B cell (primary cell): ENCODE data around the gene RGL1. TPM values are rescaled to one million over a fixed set of nuclear protein-coding genes. Genes with fewer than 3 reads are reported as not detected.

ENCODE experiments used
- ATAC-seq: fragments of 200-7000 bp; cut with Tn5 transposase; one replicate; pipeline ENCODE4 v1.10.0; 2021; ENCODE audit warnings: low read depth, mild to moderate bottlenecking, moderate number of reproducible peaks, moderate library complexity
- CTCF ChIA-PET: fragments of 350-600 bp; sonication (Branson Sonifier 250); formaldehyde crosslinking; loops from one replicate; lab custom pipeline; 2021; ENCODE audit warnings: antibody characterized with exemption, inconsistent platforms; lab: Charles Lee
- POLR2A ChIA-PET: fragments of 350-600 bp; sonication (Branson Sonifier 250); formaldehyde crosslinking; loops from one replicate; lab custom pipeline; 2021; ENCODE audit warnings: antibody characterized with exemption; lab: Charles Lee
- DNase-seq: peaks from one replicate; pipeline ENCODE4 v3.0.0; 2013
- H2AFZ ChIP-seq: 2 replicates; pipeline ENCODE4 v1.6.1; 2012; ENCODE audit warnings: mild to moderate bottlenecking, low read depth, low read length; ENCODE audit not compliant: insufficient read depth, poor library complexity, severe bottlenecking
- H3K27ac ChIP-seq, 2 donors: 1 replicate in 1 of 2; 2 replicates in 1 of 2; pipeline ENCODE4 v1.5.1; 2012 to 2013; ENCODE audit warnings: low read length in 2 of 2, mild to moderate bottlenecking in 2 of 2, moderate library complexity in 1 of 2
- H3K27me3 ChIP-seq, 4 experiments: fragments of 200-600 bp in 1 of 4; sonication (generic) in 1 of 4; replicated peaks in 1 of 4; 1 replicate in 2 of 4; 2 replicates in 2 of 4; pipeline versions ENCODE4 v1.6.1 to v1.7.0; 2013 to 2016; ENCODE audit warnings: low read length in 3 of 4, mild to moderate bottlenecking in 2 of 4, mixed read lengths in 1 of 4, moderate library complexity in 1 of 4; ENCODE audit not compliant: insufficient read depth in 4 of 4, control insufficient read depth in 3 of 4; ENCODE audit errors: control extremely low read depth in 1 of 4
- H3K36me3 ChIP-seq, 2 experiments: replicated peaks in 1 of 2; 1 replicate in 1 of 2; 2 replicates in 1 of 2; pipeline versions ENCODE4 v1.6.1 to v1.7.1; 2013; ENCODE audit warnings: low read length in 1 of 2; ENCODE audit not compliant: insufficient read depth in 2 of 2, control insufficient read depth in 1 of 2; ENCODE audit errors: control extremely low read depth in 1 of 2, extremely low read depth in 1 of 2
- H3K4me1 ChIP-seq, 2 donors: fragments of 200-600 bp in 1 of 2; sonication (generic) in 1 of 2; 1 replicate in 1 of 2; 2 replicates in 1 of 2; pipeline versions ENCODE4 v1.5.1 to v1.6.1; 2013 to 2017; ENCODE audit warnings: low read length in 2 of 2; ENCODE audit not compliant: control insufficient read depth in 2 of 2, insufficient read depth in 2 of 2
- H3K4me2 ChIP-seq: replicated peaks from 2 replicates; pipeline ENCODE3; 2012; ENCODE audit warnings: mild to moderate bottlenecking, low read depth, low read length; ENCODE audit not compliant: poor library complexity, severe bottlenecking
- H3K4me3 ChIP-seq, 5 experiments: fragments of 200-600 bp in 1 of 5; sonication (generic) in 1 of 5; 1 replicate in 3 of 5; 2 replicates in 2 of 5; pipeline versions ENCODE4 v1.5.1 to v1.7.0; 2011 to 2016; ENCODE audit warnings: low read length in 4 of 5, mild to moderate bottlenecking in 4 of 5, low read depth in 2 of 5, control low read depth in 1 of 5, moderate library complexity in 1 of 5; ENCODE audit not compliant: insufficient read depth in 1 of 5; ENCODE audit errors: control extremely low read depth in 1 of 5, extremely low read depth in 1 of 5
- H3K79me2 ChIP-seq: fragments of 200-600 bp; sonication (generic); one replicate; pipeline ENCODE4 v1.6.0; 2016; ENCODE audit warnings: low read length; ENCODE audit not compliant: control insufficient read depth, insufficient read depth
- H3K9ac ChIP-seq: fragments of 200-600 bp; sonication (generic); 2 replicates; pipeline ENCODE4 v1.6.1; 2017; ENCODE audit warnings: mild to moderate bottlenecking, low read length, moderate library complexity
- H3K9me3 ChIP-seq, 3 donors: one replicate each; pipeline versions ENCODE4 v1.6.1 to v1.7.1; 2013; ENCODE audit warnings: low read length in 2 of 3; ENCODE audit not compliant: control insufficient read depth in 2 of 3, insufficient read depth in 1 of 3; ENCODE audit errors: control extremely low read depth in 1 of 3
- H4K20me1 ChIP-seq: 2 replicates; pipeline ENCODE4 v1.6.0; 2012; ENCODE audit warnings: mild to moderate bottlenecking, low read length; ENCODE audit not compliant: insufficient read depth, control insufficient read depth, poor library complexity, severe bottlenecking
- H3K27ac Mint-ChIP-seq: one replicate; pipeline ENCODE4 v1.8.0; 2021; ENCODE audit warnings: mixed read lengths
- H3K27me3 Mint-ChIP-seq: one replicate; pipeline ENCODE4 v1.8.0; 2021; ENCODE audit warnings: mixed read lengths
- H3K4me1 Mint-ChIP-seq: one replicate; pipeline ENCODE4 v1.8.0; 2021; ENCODE audit warnings: mixed read lengths
- H3K4me3 Mint-ChIP-seq: one replicate; pipeline ENCODE4 v1.8.0; 2021; ENCODE audit warnings: mixed read lengths
- H3K9me3 Mint-ChIP-seq: one replicate; pipeline ENCODE4 v1.8.0; 2022; ENCODE audit warnings: mixed read lengths; ENCODE audit not compliant: insufficient read depth
- CTCF ChIP-seq: fragments of 200-600 bp; IDR thresholded peaks from one replicate; pipeline ENCODE4 v1.8.0; 2022; ENCODE audit warnings: antibody characterized with exemption, mild to moderate bottlenecking
- EZH2 ChIP-seq: IDR thresholded peaks from 2 replicates; pipeline ENCODE4 v1.6.1; 2012; ENCODE audit warnings: borderline replicate concordance, low read depth, mild to moderate bottlenecking, moderate library complexity, low read length; ENCODE audit not compliant: insufficient read depth, poor library complexity, severe bottlenecking
- WGBS: methylation state at CpG from one replicate; pipeline ENCODE4 v1.1.5; 2013; ENCODE audit warnings: missing lambda C conversion rate; ENCODE audit not compliant: insufficient coverage; 5-methylcytosine and 5-hydroxymethylcytosine counted together
- intact Hi-C: fragments of 100-400 bp; cut with micrococcal nuclease; formaldehyde crosslinking; loops from one replicate; pipeline ENCODE4 v1.10.0; 2022
- polyA plus RNA-seq: library from polyadenylated mRNA; depleted of rRNA; stranded (reverse); fragments of >200 nt; gene quantifications from 2 replicates; pipeline ENCODE4 v1.2.3, GENCODE V29; 2012
- total RNA-seq, 2 donors: library from RNA; stranded (reverse); fragments of 120-200 nt in 1 of 2; gene quantifications; 1 replicate in 1 of 2; 2 replicates in 1 of 2; pipeline versions ENCODE4 v1.2.3 to v1.2.4, GENCODE V29; 2013 to 2022

RGL1 gene
- total and polyA plus RNA-seq, 2 donors (not counting 1 experiment from before 2014, with no cell fraction given), result 0.09 to 1.1 TPM

- DNase-seq (no peak), ATAC-seq (no peak)
- intact Hi-C loops, result no loop called here
- Mint-ChIP-seq H3K27me3 (peaks cover 15% of the 10 kb centered on the region), H3K9me3 (no peaks in the 10 kb centered on the region), H3K4me1 (peaks cover 2% of the 10 kb centered on the region), H3K4me3 (no peak overlapping the region), H3K27ac (no peak overlapping the region)
- no peaks in the 10 kb centered on the region for H3K27me3 ChIP-seq
- CTCF ChIA-PET, result no interaction called here
- H3K9me3 ChIP-seq, result no peaks in the 10 kb centered on the region
- no peaks in the 10 kb centered on the region for H3K79me2 ChIP-seq
- TF ChIP-seq CTCF (no peak), EZH2 (no peak)
- H2AFZ ChIP-seq, result no peak overlapping the region
- no peak overlapping the region for H3K9ac ChIP-seq
- POLR2A ChIA-PET, result no interaction called here
- no peaks in the 10 kb centered on the region for H4K20me1 ChIP-seq
- H3K27ac ChIP-seq, result no peak overlapping the region
- H3K36me3 ChIP-seq, result no peaks in the 10 kb centered on the region
- H3K4me1 ChIP-seq, result no peaks in the 10 kb centered on the region
- H3K4me2 ChIP-seq, result no peak overlapping the region
- no peak overlapping the region for H3K4me3 ChIP-seq
These were observed 81.9 kb downstream of the RGL1 start for GRCh38 chr1:183886853-183887252.

- no peak for ATAC-seq
These were observed 83.2 kb downstream of the RGL1 start for GRCh38 chr1:183887826-183888819.

More at GRCh38 chr1:183887826-183888819, 83.2 kb downstream of the RGL1 start:
- H3K27ac Mint-ChIP-seq, result no peak overlapping the region
- POLR2A ChIA-PET, result no interaction called here
- H3K4me1 ChIP-seq, result no peaks in the 10 kb centered on the region
- H3K36me3 ChIP-seq, result no peaks in the 10 kb centered on the region
- no peaks in the 10 kb centered on the region for H3K79me2 ChIP-seq
- no peak overlapping the region for H3K27ac ChIP-seq
- peaks cover 11% of the 10 kb centered on the region for H3K27me3 Mint-ChIP-seq
- H3K4me3 Mint-ChIP-seq, result no peak overlapping the region
- H3K4me1 Mint-ChIP-seq, result peaks cover 2% of the 10 kb centered on the region
- DNase-seq, result no peak
- intact Hi-C loops, result no loop called here
- H4K20me1 ChIP-seq, result no peaks in the 10 kb centered on the region
- no peak for TF ChIP-seq CTCF
- no peak for TF ChIP-seq EZH2
- H3K4me2 ChIP-seq, result no peak overlapping the region
- CTCF ChIA-PET, result interaction anchor here (1.1 to 1.5 kb wide), 2 partner anchors 10 to 203 kb away, joined by 3 read pairs; no protein-coding TSS in a partner anchor
- H3K9ac ChIP-seq, result no peak overlapping the region
- H2AFZ ChIP-seq, result no peak overlapping the region
- H3K9me3 ChIP-seq, result no peaks in the 10 kb centered on the region
- WGBS, result 93% methylated on average over 3 of the region's 9 CpGs
- no peak overlapping the region for H3K4me3 ChIP-seq
- H3K9me3 Mint-ChIP-seq, result no peaks in the 10 kb centered on the region
- H3K27me3 ChIP-seq, result no peaks in the 10 kb centered on the region
